ENCODE measurements around the gene PEA15. TPM values are rescaled to one million over a fixed set of nuclear protein-coding genes. Genes with fewer than 3 reads are reported as not detected.

PEA15 gene
- total RNA-seq, 2 donors from 2014 or later: 37.2 to 53.7 TPM

DNA sequence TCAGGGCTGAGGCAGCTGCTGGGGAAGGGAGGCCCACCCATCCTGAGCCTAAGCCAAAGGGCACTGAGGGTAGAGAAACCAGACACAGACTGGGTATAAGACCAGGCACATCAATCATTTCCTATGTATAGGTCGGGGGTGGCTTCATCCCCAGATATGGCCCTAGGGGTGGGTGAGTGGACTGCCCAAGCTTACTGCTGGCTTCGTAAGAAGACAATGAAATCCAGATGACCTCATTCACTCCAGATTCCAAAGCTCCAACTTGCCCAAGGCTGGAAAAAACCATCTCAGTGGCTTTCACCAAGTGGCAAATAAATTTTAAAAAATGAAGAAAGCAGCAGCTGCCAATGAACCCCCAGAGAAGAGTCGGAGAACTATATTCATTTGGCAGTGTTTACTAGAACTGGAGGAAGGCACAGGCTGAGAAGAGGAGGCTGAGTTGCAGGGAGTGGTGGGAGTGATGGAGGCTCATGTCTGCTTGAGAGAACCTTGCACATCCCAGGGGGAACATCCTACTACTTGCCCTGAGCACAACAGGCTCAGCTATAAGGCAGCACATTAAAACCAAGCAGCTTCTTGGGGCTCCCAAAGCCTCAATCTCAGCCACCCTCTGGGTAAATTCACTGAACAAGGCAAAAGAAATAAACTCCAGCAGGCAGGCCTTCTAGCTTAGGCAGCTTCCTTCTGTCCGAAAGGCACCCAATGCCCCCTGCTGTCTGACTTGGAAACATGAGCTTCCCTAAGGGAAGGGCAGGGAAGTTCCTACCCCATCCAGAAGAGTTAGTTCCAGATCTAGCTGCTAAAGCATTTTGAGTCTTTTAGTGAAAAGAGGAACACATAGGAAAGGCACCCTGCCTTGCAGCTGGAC is 14.1 kb downstream of the PEA15 start:
- no peak for DNase-seq (ENCODE audit: low spot score in 2 of 2)
- ATAC-seq: no peak
- Mint-ChIP-seq H3K36me3 (peaks cover 0 to 5% of the 10 kb centered on the region in 2 donors), H3K27ac (peak overlapping the region; percentile 38 to 60), H3K9me3 (no peaks in the 10 kb centered on the region)

GRCh38 chr1:160220301-160220700 is 15.1 kb downstream of the PEA15 start:
- no peak for ATAC-seq
- H3K9me3 Mint-ChIP-seq: no peaks in the 10 kb centered on the region
- H3K36me3 Mint-ChIP-seq: peaks cover 0 to 6% of the 10 kb centered on the region in 2 donors
- peak overlapping the region in 1 of 2 donors; percentile 16 for H3K27ac Mint-ChIP-seq
- DNase-seq (ENCODE audit: low spot score in 2 of 2): no peak

- DNase-seq (ENCODE audit: low spot score in 2 of 2): no peak
- no peaks in the 10 kb centered on the region for H3K9me3 Mint-ChIP-seq
- H3K36me3 Mint-ChIP-seq: peaks cover 0 to 6% of the 10 kb centered on the region in 2 donors
- no peak for ATAC-seq
- H3K27ac Mint-ChIP-seq: peak overlapping the region in 1 of 2 donors; percentile 70
Measured at GRCh38 chr1:160221089-160221488, 15.9 kb downstream of the PEA15 start.

DNA sequence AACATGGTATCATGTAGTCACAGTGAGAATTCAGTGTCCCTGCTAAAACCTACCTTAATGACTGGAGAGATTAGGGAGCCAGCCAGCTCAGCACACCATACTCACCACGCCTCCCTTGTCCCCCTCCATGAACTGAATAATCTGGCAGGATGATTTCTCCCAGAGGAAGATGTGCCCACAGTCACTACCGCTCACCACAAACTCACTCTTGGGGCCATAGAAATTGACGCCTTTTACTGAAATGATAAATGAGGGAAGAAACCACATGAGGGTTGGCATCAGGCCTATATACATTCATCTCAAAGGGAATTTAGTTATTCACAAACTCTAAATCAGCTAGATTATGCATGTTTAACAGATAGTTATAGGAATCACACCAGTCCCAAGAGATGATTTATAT is 17.4 kb downstream of the PEA15 start:
- peaks cover 0 to 6% of the 10 kb centered on the region in 2 donors for H3K36me3 Mint-ChIP-seq
- peak overlapping the region in 1 of 2 donors; percentile 24 for H3K27ac Mint-ChIP-seq
- no peaks in the 10 kb centered on the region for H3K9me3 Mint-ChIP-seq
- ATAC-seq (no peak), DNase-seq (ENCODE audit: low spot score in 2 of 2) (no peak)

DNA sequence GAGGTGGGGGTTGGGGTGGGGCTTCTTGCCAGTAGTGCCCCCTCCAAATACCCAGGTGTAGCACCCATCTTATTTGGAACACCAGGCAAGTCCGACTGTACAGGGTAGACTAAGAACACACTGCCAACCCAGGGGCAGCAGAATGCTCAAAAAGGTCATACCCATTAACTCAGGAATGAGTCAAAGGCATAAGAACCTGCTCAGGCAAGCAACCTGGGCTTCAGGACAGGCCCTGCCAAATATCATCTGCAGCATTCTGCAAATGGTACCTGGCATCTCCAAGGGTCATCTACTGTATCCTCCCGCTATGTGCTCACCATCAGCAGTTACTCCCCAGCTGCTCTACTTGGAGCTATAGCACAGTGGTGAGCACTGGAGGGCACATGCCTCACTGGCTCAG is 19.4 kb downstream of the PEA15 start:
- DNase-seq (ENCODE audit: low spot score in 2 of 2) (no peak), ATAC-seq (no peak)
- H3K36me3 Mint-ChIP-seq: peaks cover 0 to 6% of the 10 kb centered on the region in 2 donors
- H3K27ac Mint-ChIP-seq: peak overlapping the region in 1 of 2 donors; percentile 70
- H3K9me3 Mint-ChIP-seq: no peaks in the 10 kb centered on the region

GRCh38 chr1:160225345-160225744 is 20.2 kb downstream of the PEA15 start:
- peaks cover 3 to 6% of the 10 kb centered on the region in 2 donors for H3K36me3 Mint-ChIP-seq
- no peaks in the 10 kb centered on the region for H3K9me3 Mint-ChIP-seq

DNA sequence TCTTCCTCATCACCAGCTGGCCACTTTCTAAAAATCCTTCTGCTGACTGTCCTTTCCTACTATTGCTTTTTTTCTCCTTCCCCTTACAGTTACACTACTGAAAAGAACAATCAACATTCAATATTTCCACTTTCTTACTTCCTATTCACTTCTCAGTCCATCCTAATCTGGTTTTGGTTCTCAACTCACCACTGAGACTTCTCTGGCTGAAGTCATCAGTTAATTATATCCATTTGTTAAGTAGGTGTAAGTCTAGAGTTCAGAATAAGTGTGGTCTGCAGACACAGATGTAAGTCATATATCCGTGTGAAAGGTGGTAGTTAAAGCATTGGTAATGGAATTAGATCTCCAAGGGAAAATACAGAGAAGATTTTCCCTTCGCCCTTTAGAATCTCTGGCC is 21.4 kb downstream of the PEA15 start:
- no peak for DNase-seq (ENCODE audit: low spot score in 2 of 2)
- H3K9me3 Mint-ChIP-seq: no peaks in the 10 kb centered on the region
- H3K27ac Mint-ChIP-seq: no peak overlapping the region
- peaks cover 4 to 6% of the 10 kb centered on the region in 2 donors for H3K36me3 Mint-ChIP-seq
- peak in 1 of 2 donors; percentile 34 for ATAC-seq

More at GRCh38 chr1:160225345-160225744, 20.2 kb downstream of the PEA15 start:
- peak overlapping the region in 1 of 2 donors; percentile 70 for H3K27ac Mint-ChIP-seq
- DNase-seq (ENCODE audit: low spot score in 2 of 2): no peak
- ATAC-seq: no peak

GRCh38 chr1:160227034-160227433 is 21.9 kb downstream of the PEA15 start:
- Mint-ChIP-seq H3K36me3 (peaks cover 4 to 6% of the 10 kb centered on the region in 2 donors), H3K27ac (no peak overlapping the region), H3K9me3 (no peaks in the 10 kb centered on the region)
- DNase-seq (ENCODE audit: low spot score in 2 of 2) (no peak), ATAC-seq (no peak)

GRCh38 chr1:160227561-160227960 is 22.4 kb downstream of the PEA15 start:
- peaks cover 4 to 6% of the 10 kb centered on the region in 2 donors for H3K36me3 Mint-ChIP-seq
- H3K27ac Mint-ChIP-seq: no peak overlapping the region
- no peak for DNase-seq (ENCODE audit: low spot score in 2 of 2)
- no peak for ATAC-seq
- H3K9me3 Mint-ChIP-seq: no peaks in the 10 kb centered on the region

DNA sequence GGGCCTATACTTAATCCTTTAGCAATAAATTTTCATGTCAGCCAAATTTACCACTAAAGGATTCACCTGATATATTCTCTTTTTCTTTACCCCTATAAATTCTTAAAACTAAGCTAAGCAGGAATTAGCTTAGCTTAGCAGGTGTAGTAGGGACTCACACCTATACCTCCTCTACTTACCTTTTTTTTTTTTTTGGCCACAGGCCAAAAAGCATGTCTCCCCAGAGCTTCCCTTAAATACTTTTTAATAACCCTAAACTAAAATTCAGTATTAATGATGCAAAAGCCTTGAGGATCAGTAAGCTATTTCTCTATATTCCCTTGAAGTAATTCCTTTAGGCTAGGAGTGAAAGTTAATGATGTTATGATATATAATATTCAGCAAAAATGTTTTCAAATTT is 23.2 kb downstream of the PEA15 start:
- ATAC-seq (no peak), DNase-seq (ENCODE audit: low spot score in 2 of 2) (no peak)
- no peaks in the 10 kb centered on the region for H3K9me3 Mint-ChIP-seq
- H3K27ac Mint-ChIP-seq: no peak overlapping the region
- peaks cover 4 to 6% of the 10 kb centered on the region in 2 donors for H3K36me3 Mint-ChIP-seq

GRCh38 chr1:160232911-160233310 is 27.7 kb downstream of the PEA15 start:
- ATAC-seq (no peak), DNase-seq (ENCODE audit: low spot score in 2 of 2) (no peak)
- Mint-ChIP-seq H3K36me3 (peaks cover 0 to 4% of the 10 kb centered on the region in 2 donors), H3K9me3 (no peaks in the 10 kb centered on the region), H3K27ac (no peak overlapping the region)

- Mint-ChIP-seq H3K36me3 (peaks cover 13 to 17% of the 10 kb centered on the region in 2 donors), H3K27ac (no peak overlapping the region), H3K9me3 (no peaks in the 10 kb centered on the region)
- ATAC-seq: no peak
- no peak for DNase-seq (ENCODE audit: low spot score in 2 of 2)
Measured at GRCh38 chr1:160236806-160237205, 31.6 kb downstream of the PEA15 start.

DNA sequence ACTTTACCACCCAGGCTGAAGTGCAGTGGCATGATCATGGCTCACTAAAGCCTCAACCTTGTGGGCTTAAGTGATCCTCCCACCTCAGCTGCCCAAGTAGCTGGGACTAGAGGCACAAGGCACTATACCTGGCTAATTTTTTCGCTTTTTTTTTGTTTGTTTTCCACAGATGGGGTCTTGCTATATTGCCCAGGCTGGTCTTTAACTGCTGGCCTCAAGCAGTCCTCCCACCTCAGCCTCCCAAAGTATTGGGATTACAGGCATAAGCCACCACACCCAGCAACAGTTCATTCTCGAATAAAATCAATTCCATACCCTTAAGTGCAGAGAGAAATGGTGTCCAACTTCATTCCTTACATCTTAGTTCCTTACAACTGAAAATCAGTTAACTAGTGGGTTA is 32.4 kb downstream of the PEA15 start:
- DNase-seq (ENCODE audit: low spot score in 2 of 2) (no peak), ATAC-seq (no peak)
- no peaks in the 10 kb centered on the region for H3K9me3 Mint-ChIP-seq
- peaks cover 13 to 17% of the 10 kb centered on the region in 2 donors for H3K36me3 Mint-ChIP-seq
- H3K27ac Mint-ChIP-seq: no peak overlapping the region

DNA sequence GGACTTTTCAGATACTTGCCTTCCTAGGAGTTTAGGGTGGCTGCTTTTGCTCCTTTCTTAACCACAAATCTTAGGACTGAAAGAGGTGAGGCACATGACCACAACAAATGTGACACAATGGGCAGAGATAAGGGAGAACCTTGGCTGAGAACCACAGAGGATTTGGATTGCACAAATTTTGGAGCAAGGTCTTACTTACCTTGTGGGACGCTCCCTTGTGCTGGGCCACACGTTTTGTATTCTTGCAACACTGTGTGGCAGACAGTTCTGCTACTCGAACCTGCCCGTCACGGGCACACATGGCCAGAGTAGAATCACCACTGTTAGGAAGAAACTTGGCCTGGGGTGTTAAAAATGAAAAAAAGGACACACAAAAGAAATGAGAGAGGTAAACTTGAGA is 33.2 kb downstream of the PEA15 start:
- DNase-seq (ENCODE audit: low spot score in 2 of 2): no peak
- no peaks in the 10 kb centered on the region for H3K9me3 Mint-ChIP-seq
- ATAC-seq: no peak
- H3K36me3 Mint-ChIP-seq: peaks cover 13 to 17% of the 10 kb centered on the region in 2 donors
- H3K27ac Mint-ChIP-seq: peak overlapping the region; percentile 28 to 31

DNA sequence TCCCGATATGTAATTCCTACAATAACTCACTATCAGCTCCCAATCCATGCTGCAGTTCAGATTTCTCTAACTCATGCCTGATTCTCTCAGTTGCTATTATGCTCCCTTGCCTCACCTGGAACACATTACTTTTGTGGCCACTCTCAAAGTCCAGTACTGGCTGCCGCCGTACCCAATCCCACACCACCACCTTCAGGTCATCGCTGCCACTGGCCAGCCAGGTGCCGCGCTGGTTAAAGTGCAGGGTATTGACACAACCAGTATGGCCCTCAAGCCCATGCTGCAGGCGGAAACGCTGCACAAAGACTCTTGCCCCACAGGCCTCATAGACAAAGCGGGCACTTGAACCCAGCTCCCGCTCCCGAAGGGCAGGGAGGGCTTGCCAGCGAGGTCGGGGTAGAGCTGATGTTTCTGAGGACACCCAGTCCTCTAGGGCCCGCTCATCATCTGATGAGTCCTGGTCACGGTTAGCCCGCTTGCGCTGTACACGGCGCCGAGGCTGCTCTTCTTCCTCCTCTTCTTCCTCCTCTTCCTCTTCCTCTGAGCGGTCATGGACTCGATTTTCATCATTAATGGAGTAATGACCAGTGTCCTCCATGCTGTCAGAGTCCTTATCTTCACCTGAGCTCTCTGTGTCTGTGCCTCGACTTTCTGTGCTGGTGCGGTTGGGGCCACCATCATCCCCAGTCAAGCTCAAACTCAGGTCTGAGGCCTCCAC is 34.6 kb downstream of the PEA15 start:
- peak overlapping the region in 1 of 2 donors; percentile 95 for H3K27ac Mint-ChIP-seq
- H3K36me3 Mint-ChIP-seq: peaks cover 13 to 17% of the 10 kb centered on the region in 2 donors

DNA sequence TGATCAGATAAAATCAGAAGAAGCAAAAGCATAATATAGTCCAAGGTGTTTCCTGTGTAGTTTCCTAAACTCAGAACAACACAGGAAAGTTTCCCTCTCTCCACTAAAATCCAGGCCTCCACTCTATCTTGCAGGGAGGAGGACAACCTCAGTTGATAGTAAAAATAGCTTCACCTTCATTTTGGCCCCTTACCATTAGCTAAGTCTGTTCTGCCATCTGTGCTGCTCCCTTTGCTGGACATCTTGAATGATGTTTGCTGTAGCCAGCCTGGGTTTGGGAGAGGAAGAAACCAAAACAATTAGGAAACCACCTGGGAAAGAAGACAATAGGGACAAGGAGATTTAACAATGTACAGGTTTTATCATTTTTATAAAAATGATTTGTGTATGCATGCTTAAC is 38.6 kb downstream of the PEA15 start:
- H3K36me3 Mint-ChIP-seq: peaks cover 6 to 9% of the 10 kb centered on the region in 2 donors

More for the DNA sequence above, 34.6 kb downstream of the PEA15 start:
- ATAC-seq (no peak), DNase-seq (ENCODE audit: low spot score in 2 of 2) (no peak)
- H3K9me3 Mint-ChIP-seq: no peaks in the 10 kb centered on the region

GRCh38 chr1:160244209-160244608 is 39.0 kb downstream of the PEA15 start:
- Mint-ChIP-seq H3K36me3 (peaks cover 6 to 8% of the 10 kb centered on the region in 2 donors), H3K27ac (no peak overlapping the region), H3K9me3 (no peaks in the 10 kb centered on the region)
- ATAC-seq (no peak), DNase-seq (ENCODE audit: low spot score in 2 of 2) (no peak)

More for the DNA sequence above, 38.6 kb downstream of the PEA15 start:
- DNase-seq (ENCODE audit: low spot score in 2 of 2) (no peak), ATAC-seq (no peak)
- Mint-ChIP-seq H3K27ac (no peak overlapping the region), H3K9me3 (no peaks in the 10 kb centered on the region)
